ENCODE data around the gene CDKN2A.

CDKN2A gene

DNA sequence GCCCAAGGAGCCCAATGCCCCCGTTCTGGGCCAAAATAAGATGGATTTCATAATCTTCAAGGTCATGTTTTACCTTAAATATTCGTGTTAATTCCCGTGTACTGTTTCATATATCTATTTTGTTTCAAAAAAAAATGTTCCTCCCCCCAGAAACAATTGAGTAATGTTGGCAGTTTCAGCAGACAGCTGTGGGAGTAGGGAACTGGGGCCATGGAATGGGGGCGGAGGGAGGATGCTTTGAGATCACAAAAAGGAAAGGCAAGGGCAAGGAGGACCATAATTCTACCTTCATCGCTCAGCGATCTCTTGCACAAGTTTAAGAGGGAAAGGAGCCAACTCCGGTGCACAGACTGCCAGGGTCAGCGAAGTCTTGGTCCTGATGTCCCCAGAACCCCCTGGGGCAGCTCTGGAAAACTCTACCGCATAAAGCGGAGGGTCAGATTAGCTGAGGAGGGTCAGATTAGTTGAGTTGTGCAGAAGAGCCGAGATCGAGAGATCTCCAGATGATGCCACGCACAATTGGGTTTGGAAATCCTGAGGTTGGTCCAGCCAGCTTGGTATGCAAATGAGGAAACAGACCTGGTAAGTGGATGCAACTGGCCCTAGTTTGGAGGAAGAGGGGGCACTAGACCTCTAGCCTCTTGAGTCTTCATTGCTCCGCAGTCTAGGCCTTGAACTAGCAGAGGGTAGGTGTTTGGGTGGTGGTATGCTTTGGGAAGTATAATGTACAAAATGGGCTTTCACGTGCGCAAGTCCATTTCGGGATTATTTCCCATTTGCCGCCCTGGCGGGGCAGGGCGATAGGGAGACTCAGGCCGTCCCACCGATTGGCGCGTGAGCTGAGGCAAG is 24.0 kb downstream of the CDKN2A start:
- no peak overlapping the region for H3K4me3 ChIP-seq (ENCODE audit: low read depth, low read length)
- TF ChIP-seq, protein P1, sequence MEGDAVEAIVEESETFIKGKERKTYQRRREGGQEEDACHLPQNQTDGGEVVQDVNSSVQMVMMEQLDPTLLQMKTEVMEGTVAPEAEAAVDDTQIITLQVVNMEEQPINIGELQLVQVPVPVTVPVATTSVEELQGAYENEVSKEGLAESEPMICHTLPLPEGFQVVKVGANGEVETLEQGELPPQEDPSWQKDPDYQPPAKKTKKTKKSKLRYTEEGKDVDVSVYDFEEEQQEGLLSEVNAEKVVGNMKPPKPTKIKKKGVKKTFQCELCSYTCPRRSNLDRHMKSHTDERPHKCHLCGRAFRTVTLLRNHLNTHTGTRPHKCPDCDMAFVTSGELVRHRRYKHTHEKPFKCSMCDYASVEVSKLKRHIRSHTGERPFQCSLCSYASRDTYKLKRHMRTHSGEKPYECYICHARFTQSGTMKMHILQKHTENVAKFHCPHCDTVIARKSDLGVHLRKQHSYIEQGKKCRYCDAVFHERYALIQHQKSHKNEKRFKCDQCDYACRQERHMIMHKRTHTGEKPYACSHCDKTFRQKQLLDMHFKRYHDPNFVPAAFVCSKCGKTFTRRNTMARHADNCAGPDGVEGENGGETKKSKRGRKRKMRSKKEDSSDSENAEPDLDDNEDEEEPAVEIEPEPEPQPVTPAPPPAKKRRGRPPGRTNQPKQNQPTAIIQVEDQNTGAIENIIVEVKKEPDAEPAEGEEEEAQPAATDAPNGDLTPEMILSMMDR (IDR thresholded peaks at IDR 0.05; ENCODE audit: borderline replicate concordance, insufficient read depth, low read depth, low read length): no peak

DNA sequence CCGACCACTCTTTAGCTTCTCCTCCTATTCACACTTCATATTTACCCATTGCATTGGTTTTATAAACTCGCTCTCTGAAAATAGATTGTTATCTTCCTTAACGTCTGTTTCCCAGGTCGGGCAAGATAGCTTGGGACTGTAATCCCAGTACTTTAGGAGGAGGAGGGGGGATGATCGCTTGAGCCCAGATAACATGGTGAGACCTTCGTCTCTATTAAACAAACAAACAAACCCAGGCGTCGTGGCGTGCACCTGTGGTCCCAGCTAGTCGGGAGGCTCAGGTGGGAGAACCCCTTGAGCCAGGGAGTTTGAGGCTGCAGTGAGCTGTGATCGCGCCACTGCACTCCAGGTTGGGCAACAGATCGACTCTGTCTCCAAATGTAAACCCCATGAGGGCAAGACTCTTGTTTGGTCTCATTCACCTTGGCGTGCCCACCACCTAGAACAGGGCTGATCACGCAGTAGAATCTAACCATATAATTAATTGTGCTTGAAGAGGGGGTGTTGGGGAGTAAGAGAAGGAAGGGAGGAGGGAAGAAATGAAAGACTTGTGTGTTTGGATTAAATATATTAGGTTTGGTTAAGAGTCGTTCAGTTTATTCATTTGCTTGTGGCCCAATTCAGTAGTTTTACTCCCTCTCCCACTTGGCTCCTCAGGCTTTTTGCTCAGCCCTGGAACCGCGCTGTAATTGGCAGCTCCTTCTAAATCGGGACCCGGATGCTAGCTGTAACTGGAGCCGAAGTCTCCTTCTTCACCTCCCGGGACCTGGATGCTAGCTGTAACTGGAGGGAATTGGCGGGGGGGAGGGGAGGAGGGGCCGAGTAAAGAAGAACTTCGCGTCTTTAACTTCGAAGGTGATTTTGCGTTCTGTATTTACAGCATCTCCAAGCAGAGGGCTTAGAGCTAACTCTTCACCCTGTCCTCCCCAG is 24.9 kb downstream of the CDKN2A start:
- TF ChIP-seq, protein P1 (IDR thresholded peaks at IDR 0.05; ENCODE audit: borderline replicate concordance, insufficient read depth, low read depth, low read length): no peak
- no peak overlapping the region for H3K4me3 ChIP-seq (ENCODE audit: low read depth, low read length)

DNA sequence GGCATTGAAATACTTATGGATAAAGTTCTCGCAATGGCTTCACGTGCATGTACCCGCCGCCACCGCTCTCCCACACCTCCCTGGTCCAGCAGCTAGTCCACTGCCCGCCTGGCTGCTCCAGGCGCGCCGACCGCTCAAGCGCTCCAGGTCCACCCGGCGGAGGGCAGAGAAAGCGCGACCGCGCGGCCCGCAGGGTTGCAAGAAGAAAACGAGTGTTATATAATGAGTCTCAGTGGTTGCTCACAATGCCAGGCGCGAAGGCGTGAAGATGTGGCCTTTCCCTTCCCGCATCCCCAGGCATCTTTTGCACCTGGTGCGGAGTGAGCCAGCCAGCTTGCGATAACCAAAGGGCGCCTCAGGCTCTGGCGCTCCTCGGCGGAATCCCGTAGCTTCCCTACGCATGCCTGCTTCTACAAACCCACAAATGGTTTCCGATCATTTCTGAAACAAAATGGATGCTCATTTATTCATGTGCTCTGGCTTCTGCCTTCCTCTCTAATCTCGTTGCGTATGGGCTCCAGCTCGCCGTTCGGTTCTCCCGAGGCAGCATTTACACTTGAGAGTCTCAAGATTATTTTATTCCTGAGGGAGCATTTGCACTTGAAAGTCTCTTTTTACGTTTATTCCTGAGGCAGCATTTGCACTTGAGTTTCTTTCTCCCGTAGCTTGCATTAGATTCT is 25.7 kb downstream of the CDKN2A start:
- TF ChIP-seq, protein P1 (IDR thresholded peaks at IDR 0.05; ENCODE audit: borderline replicate concordance, insufficient read depth, low read depth, low read length): no peak
- no peak overlapping the region for H3K4me3 ChIP-seq (ENCODE audit: low read depth, low read length)

DNA sequence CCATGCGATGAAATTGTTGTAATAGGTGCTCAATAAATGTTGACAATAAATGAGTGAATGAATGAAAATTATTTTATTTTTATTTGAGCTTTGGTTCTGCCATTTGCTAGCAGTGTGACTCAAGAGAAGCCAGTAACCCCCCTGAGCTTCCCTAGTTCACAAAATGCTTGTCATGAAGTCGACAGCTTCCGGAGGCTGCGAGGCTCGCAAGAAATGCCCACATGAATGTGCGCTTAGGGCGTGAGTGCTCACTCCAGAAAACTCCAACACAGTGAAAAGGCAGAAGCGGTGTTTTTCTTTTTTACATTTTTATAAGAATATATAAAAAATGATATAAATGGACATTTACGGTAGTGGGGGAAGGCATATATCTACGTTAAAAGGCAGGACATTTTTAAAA is 26.5 kb downstream of the CDKN2A start:
- TF ChIP-seq, protein P1 (IDR thresholded peaks at IDR 0.05; ENCODE audit: borderline replicate concordance, insufficient read depth, low read depth, low read length): no peak
- H3K4me3 ChIP-seq (ENCODE audit: low read depth, low read length): no peak overlapping the region

DNA sequence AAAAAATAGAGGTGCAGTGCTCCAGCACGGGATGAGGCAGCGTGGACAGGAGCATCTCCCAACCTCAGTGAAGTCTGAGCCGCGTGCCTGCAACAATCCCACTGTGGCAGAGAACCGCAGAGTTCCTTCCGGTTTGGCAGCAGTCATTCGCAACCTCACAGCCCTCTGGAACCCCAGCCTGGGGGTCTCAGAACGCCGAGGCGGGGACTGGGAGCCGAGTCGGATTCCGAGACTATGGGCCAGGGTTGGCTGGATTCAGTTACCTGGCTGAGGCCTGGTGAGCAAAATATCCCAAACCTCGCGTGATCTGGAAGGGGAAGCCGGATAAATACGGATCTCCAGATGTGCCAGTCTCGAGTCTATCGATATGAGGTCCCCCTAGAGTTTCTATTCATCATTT is 27.0 kb downstream of the CDKN2A start:
- TF ChIP-seq, protein P1 (IDR thresholded peaks at IDR 0.05; ENCODE audit: borderline replicate concordance, insufficient read depth, low read depth, low read length): no peak
- no peak overlapping the region for H3K4me3 ChIP-seq (ENCODE audit: low read depth, low read length)

DNA sequence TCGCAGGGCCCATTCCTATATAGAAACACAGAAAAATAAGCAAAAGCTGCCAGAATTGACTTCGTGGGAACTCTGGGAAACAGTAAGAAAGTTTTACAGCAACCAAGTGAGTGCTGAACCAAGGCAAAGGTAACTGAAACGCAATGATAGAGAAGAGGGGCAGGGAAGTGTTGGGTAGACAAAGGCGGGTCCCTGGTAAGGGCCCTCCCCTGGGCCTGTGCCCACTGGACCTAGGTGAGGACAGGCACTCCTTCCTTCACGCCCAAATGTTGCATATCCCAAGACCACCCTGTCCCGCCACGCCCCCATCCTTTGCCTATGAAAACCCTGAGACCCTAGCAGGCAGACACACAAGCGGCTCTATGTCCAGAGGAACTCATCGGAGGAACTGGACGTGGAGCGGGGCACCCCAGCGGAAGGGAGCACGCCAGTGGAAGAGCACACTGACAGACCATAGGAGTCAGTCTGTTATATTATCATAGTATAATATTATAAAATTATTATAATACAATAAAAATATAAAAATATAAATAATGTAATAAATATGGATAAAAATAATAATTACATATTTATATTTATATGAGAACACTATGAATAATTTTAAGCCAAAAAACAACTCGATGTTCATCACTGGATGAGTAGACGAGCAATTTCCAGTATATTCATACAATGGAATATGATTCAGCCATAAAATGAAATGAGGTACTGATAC is 27.9 kb downstream of the CDKN2A start:
- H3K4me3 ChIP-seq (ENCODE audit: low read depth, low read length): no peak overlapping the region
- TF ChIP-seq, protein P1 (IDR thresholded peaks at IDR 0.05; ENCODE audit: borderline replicate concordance, insufficient read depth, low read depth, low read length): no peak
